HG03565 (cell line): ENCODE measurements around the gene ERBB2.
"Not testable (repeated sequence)": the region's sequence is repeated elsewhere in the genome, so short reads cannot be mapped to it uniquely, and the experiment has no call there.

Source experiments
- ATAC-seq: cut with Tn5 transposase; IDR thresholded peaks from one replicate; pipeline ENCODE4 v1.9.1; 2021; ENCODE audit warnings: mild to moderate bottlenecking, moderate library complexity; ENCODE audit not compliant: unreplicated experiment

ERBB2 gene

DNA sequence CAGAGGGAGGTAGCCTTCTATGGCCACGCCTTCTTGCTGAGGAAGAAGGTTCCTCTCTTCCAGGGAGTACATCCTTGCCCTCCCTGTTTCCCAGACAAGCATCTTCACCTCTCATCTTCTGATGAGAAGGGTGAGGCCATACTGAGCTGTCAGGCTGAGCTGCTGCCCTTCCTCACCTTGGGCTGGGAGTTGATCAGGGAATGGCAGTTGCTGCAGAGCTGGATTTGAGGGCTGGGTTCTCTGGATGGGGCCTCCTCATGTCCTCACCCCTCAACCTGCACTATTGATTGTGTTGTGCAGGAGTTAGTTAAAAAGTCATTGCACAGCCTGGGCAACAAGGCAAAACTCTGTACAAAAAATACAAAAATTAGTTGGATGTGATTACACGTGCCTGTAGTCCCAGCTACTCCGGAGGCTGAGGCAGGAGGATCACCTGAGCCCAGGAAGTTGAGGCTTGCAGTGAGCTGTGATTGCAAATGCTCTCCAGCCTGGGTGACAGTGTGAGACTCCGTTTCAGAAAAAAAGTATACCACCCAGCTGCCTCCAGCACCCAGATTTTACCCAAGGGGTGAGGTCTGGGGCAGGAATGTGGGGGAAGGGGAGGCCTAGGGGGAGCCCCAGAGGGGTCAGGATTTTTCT is 2.0 kb downstream of the ERBB2 start:
- no peak for ATAC-seq

DNA sequence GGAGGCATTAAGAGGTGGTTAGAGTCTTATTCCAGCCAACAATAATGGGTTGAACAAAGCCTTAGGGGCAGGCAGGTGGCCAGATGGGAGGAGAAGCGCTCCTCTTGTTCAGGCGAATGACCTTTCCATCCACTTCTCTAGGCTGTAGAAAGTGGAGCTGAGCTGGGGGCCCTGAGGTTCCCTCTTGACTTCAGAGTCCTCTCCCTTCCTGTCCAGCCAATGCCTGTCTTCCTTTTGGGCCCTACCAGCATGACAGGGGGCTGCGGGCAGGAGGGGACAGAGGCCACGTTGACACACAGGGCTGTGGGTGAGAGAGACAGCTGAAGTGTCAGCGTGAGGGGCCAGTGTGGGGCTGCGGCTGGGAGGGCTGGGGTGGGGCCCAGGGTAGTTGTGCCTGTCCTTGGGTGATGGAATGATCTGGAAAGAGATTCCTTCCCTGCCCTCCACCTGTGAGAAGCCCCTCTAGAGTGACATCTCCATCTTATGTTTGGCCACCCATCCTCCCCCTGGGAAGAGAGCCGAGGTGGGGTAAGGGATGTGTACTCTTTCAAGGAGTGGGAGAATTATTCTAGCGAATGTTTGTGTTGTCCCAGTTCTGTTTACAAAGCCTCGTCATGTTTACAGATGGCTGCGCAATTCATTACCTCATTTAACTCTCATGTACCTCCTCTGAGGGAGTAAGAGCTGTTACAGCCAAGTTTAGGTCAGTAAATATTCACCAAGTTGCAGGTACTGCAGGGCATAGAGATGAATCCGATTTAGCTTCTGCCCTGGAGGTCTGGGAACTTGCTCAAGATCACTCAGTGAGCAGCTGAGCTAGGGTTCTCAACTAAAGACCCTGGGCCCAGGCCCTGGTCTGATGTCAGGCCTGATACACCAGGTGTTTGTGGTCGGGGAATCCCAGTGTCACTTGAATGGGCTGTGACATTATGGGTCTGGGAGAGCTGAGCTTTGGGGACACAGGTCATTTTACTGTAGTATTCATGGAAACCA is 3.3 kb downstream of the ERBB2 start:
- ATAC-seq, result no peak

DNA sequence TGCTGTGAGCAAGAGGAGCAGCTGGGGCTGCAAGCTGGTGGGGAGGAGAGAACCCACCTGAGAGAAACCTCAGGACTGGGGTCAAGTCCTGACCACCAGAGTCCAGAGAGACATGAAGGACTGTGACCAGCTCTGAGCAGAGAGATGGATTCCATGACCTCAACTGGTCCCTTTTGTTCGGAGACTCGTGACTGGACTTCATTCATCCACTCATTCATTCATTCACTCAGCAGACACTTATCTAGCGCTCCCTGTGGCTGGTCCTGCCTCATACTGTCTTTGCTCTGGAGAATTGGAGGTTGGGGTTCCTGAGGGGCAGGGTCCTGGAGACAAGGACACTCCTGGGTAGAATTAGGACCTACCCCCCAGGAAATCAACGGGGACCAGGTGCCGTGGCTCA is 4.0 kb downstream of the ERBB2 start:
- ATAC-seq, result no peak

- ATAC-seq, result no peak
These were observed 5.1 kb downstream of the ERBB2 start for GRCh38 chr17:39704821-39705551.

DNA sequence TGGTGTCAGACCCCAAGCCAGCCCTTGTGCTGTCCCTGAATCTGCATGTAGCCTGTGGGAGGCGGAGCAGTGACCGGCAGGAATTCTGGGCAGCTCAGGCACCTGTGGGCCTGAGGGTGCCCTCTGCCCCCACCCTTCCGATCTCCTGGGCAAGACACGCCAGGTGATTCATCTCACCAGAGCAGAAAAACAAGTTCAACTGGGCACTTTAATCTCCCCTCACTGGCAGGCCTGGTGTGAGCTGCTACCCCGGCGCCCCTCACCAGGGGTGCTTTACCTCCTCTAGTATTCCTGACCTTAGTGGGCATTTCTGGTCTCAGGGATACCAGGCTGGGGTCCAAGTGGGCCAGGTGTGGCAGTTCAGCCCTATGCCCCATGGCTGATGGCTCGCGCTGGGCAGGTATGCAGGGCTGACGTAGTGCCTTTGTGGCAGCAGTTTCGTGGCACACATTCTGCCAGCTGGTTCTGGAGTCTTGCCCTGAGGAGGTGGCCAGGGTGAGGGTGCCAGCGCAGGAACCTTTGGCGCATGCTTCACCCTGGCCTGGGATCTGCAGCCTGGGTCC is 6.0 kb downstream of the ERBB2 start:
- no peak for ATAC-seq

- no peak for ATAC-seq
These were observed 6.5 kb downstream of the ERBB2 start for GRCh38 chr17:39706383-39706782.

DNA sequence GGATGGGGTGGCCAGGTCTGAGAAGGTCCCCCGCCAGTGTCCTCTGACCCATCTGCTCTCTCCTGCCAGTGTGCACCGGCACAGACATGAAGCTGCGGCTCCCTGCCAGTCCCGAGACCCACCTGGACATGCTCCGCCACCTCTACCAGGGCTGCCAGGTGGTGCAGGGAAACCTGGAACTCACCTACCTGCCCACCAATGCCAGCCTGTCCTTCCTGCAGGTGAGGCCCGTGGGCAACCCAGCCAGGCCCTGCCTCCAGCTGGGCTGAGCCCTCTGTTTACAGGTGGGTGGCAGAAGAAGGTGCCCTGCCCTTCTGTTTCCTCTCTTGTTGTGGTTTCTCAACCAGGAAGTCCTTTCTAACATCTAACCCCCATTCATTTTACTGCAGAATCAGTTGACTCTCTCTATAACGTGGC is 7.1 kb downstream of the ERBB2 start:
- ATAC-seq, result no peak

DNA sequence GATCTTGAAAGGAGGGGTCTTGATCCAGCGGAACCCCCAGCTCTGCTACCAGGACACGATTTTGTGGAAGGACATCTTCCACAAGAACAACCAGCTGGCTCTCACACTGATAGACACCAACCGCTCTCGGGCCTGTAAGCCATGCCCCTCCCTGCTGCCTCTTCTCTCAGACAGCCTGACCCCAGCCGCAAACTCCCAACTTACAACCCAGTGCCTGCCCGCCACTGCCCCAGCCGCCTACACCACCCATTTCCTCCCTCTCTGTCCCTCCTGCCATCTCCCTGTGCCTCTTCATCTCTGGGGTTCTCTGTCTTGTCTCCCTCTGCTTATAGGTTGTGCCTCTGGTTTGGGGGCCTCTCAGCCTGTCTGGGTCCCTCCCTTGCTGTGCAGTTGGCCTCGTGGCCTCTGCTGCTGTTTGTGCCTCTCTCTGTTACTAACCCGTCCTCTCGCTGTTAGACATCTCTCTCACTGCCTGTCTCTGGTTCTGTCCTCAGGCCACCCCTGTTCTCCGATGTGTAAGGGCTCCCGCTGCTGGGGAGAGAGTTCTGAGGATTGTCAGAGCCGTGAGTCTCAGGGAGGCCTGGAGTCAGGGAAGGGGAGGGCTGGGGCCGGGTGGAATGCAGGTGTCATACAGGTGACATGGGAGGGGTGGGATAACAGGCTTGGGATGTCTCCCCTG is 9.6 kb downstream of the ERBB2 start:
- no peak for ATAC-seq

DNA sequence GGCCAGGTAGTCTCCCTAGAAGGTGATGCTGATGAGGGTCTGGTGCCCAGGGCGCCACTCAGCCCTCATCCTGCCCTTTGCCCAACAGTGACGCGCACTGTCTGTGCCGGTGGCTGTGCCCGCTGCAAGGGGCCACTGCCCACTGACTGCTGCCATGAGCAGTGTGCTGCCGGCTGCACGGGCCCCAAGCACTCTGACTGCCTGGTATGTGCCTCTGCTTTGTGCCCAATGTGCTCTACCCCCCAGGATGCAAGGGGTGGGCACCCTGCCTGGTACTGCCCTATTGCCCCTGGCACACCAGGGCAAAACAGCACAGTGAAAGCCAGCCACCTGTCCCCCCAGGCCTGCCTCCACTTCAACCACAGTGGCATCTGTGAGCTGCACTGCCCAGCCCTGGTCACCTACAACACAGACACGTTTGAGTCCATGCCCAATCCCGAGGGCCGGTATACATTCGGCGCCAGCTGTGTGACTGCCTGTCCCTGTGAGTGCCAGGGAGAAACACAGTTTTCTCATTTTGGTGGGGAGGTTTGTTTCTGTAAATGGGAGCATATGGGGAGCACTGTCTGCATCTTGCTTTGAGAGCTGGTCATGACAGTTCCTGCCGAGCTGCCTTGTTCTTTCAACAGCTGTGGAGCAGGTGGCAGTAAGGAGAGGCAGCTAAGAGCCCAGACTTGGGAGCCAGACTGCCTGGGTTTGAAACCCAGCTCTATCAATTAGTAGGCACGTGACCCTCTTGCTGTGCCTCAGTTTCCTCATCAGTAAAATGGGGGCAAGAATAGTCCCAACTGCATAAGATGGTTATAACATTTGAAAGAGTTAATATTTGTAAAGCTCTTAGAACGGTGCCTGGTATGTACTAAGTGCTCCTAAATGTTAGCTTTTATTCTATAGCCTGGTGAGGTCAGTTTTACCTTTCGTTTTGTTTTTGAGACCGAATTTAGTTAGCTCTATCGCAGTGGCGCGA is 10.4 kb downstream of the ERBB2 start:
- no peak for ATAC-seq

- ATAC-seq, result not testable (repeated sequence)
These were observed 11.2 kb downstream of the ERBB2 start for GRCh38 chr17:39711071-39711470.

GRCh38 chr17:39711851-39712250 is 12.0 kb downstream of the ERBB2 start:
- ATAC-seq, result no peak

DNA sequence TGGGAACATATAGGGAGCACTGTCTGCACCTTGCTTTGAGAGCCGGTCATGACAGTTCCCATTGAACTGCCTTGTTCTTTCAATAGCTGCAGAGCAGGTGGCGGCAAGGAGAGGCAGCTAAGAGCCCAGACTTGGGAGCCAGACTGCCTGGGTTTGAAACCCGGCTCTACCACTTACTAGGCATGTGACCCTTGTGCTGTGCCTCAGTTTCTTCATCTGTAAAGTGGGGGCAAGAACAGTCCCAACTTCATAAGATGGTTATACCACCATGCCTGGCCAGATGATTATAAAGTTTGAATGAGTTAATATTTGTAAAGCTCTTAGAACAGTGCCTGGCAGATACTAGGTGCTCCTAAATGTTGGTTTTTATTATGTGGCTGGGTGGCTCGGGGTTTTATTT is 14.4 kb downstream of the ERBB2 start:
- no peak for ATAC-seq

GRCh38 chr17:39715375-39716072 is 15.7 kb downstream of the ERBB2 start:
- no peak for ATAC-seq

GRCh38 chr17:39716073-39716818 is 16.4 kb downstream of the ERBB2 start:
- ATAC-seq, result no peak

DNA sequence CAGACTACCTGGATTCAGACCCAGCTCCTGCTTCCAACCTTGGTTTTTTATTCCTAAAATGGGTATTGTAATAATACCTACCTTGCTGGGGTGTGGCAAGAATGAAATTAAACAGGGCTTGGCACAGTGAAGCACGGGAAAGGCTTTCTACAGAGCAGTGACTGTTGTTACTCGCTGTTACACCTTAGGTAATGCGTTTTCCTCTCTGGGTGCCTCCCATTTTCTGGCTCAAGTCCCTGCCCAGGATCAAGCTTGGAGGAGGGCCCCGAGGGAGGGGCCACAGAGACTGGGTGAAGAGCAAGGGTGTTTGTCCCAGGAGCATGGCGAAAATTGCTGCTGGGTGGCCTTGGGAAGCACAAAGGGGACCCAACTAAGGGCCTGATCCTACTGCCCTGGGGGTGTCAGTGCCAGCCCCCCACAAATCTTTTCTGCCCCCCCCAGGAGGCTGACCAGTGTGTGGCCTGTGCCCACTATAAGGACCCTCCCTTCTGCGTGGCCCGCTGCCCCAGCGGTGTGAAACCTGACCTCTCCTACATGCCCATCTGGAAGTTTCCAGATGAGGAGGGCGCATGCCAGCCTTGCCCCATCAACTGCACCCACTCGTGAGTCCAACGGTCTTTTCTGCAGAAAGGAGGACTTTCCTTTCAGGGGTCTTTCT is 17.1 kb downstream of the ERBB2 start:
- ATAC-seq, result no peak

GRCh38 chr17:39717660-39718059 is 17.8 kb downstream of the ERBB2 start:
- no peak for ATAC-seq

DNA sequence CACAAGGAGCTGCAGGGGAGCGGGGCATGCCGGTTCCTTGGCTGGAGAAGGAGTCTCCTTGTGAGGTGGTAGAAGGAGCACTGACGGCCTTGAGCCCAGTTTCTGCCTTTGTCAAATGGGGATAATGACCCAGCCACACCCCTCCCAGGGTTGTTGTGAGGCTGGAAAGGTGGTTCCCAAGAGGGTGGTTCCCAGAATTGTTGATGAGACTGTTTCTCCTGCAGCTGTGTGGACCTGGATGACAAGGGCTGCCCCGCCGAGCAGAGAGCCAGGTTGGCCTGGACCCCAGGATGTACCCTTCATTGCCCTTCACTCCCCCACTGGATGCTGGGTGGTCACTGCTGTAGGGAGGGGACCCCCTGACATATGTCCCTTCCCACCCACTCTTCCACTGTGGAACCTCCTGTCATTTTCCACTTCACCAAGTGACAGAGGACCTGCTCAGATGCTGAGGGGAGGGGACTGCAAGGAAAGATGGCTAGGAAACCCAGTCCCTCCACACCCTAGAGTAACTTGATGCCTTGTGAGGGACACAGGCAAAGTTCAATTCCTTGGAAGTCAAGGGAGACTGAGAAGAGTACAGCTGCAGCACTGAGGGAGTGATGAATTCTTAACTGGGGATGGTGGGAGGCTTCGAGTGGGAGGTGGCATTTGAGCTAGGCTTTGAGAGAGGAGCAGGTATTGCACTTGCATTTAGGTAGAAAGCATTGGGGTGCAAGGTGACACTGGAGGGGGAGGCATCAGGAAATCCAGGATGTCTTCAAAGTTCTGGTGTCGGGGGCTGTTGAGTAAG is 19.9 kb downstream of the ERBB2 start:
- no peak for ATAC-seq
